Panc1 (cell line): ENCODE measurements around the gene YPEL1.

Source experiments
- CTCF ChIP-seq: fragments of 450-650 bp; IDR thresholded peaks from 2 replicates; pipeline ENCODE4 v1.5.1; 2017; ENCODE audit warnings: mild to moderate bottlenecking
- SIN3A ChIP-seq: IDR thresholded peaks from 2 replicates; pipeline ENCODE4 v1.6.1; 2012; ENCODE audit warnings: low read depth, mild to moderate bottlenecking, low read length, moderate library complexity, borderline replicate concordance; ENCODE audit not compliant: insufficient read depth

- TF ChIP-seq CTCF (no peak), SIN3A (no peak)
These were observed 74.7 kb downstream of the YPEL1 start for GRCh38 chr22:21660904-21661303.
